ENCODE measurements around the gene NAB2. TPM values are rescaled to one million over a fixed set of nuclear protein-coding genes. Genes with fewer than 3 reads are reported as not detected.
A peak's percentile ranks its signal among the peaks of the same experiment; 100 is the strongest.

Gene NAB2
- total and polyA plus RNA-seq, 10 of the 15 experiments (the other 5 are each of a cell fraction or from before 2014, with no cell fraction given): 0.35 to 35.2 (median 15.3) TPM

DNA sequence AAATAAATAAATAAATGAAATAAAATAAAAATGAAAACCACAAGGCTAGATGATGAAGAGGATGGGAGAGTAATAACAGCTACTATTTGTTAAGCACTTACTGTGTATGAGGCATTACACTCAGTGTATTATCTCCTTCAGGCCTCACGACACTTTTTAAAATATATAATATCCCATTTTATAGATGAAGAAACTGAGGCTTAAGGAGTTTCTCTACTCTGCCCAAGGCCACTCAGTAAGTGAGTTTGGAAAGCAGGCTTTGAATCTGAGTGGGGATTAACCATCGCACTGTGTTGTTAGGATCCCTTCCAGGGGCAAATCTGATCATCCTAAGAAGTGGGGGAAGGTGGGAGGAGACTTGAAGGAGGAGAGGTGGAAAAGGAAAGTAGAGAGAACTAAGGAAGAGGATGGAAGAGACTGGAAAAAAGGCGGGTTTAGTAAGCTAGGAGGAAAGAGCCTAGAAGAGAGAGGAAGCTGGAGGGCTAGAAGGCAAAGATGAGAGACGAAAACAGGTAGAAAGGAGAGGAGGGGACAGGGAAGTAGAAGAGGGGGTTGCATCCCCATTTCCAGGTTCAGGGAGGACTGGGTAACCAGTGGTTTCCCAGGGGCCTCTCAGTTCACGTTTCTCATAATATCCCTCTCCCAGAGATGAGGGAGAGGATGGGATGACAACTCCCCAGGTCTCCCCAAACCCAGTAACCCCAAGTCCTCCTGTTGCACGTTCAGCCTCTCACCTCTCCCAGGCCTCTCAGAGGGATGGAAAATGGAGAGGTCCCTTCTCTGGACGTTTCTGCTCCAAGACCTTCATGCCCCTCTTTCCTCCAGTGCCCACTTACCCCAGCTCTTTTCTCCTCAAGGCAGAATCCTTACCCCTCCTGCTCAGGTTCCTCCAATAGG is 20.5 kb downstream of the NAB2 start:
- peaks cover 17 to 25% of the 10 kb centered on the region in 2 experiments for H3K36me3 ChIP-seq (ENCODE audit: control insufficient read depth in 2 of 2, insufficient read depth in 2 of 2, low read length in 1 of 2)
- ATAC-seq: no peak
- H3K4me1 ChIP-seq (ENCODE audit: control insufficient read depth, insufficient read depth, low read length): peaks cover 8% of the 10 kb centered on the region
- no peaks in the 10 kb centered on the region for H3K27me3 ChIP-seq (replicated peaks in 1 of 2; ENCODE audit: control insufficient read depth in 2 of 2, insufficient read depth in 2 of 2, low read length in 1 of 2)
- peak overlapping the region; percentile 96 for H3K9ac ChIP-seq (ENCODE audit: control insufficient read depth, insufficient read depth, low read length)
- no peak for TF ChIP-seq HSF1 (IDR thresholded peaks at IDR 0.05; ENCODE audit: low read depth, low read length)
- TF ChIP-seq CHD2 (IDR thresholded peaks at IDR 0.05; ENCODE audit: borderline replicate concordance, low read depth, low read length): no peak
- no peak for TF ChIP-seq POU2F2 (IDR thresholded peaks at IDR 0.05; ENCODE audit: borderline replicate concordance, low read depth, low read length)
- 0 out of 2 replicates have a peak, but pooled peaks have one; percentile 33 for TF ChIP-seq POLR2AphosphoS2 (IDR thresholded peaks at IDR 0.05; ENCODE audit: low read depth, low read length)
- no peak for TF ChIP-seq SIN3A (IDR thresholded peaks at IDR 0.05; ENCODE audit: low read depth, low read length)
- 36% methylated on average over 7 of the region's 7 CpGs for WGBS (ENCODE audit: insufficient coverage, insufficient replicate concordance, low lambda C conversion rate, missing lambda C conversion rate)
- ChIA-PET RAD21 (ENCODE audit: unreplicated experiment) (interaction anchor here (3.0 to 5.3 kb wide), 6 partner anchors 16 to 106 kb away, joined by 37 to 285 read pairs (median 65); partner anchors contain the start of genes NAB2 and NEMP1), SMC1A (ENCODE audit: uncharacterized antibody, unreplicated experiment) (interaction anchor here (1.0 to 8.6 kb wide), 7 partner anchors 13 to 45 kb away, joined by 3 to 246 read pairs (median 50); partner anchors contain the start of gene NEMP1), POLR2A (interaction anchor here (0.6 to 4.9 kb wide), 9 partner anchors 8 to 45 kb away, joined by 4 to 94 read pairs (median 35); partner anchors contain the start of genes NAB2 and NEMP1), CTCF (interaction anchor here (1.0 to 11.7 kb wide), 7 partner anchors 14 to 101 kb away, joined by 3 to 458 read pairs (median 57); partner anchors contain the start of genes NAB2, NEMP1 and ZBTB39)
- no peaks in the 10 kb centered on the region for H3K9me3 ChIP-seq (replicated peaks; ENCODE audit: control insufficient read depth, insufficient read depth, low read length)
- H3K79me2 ChIP-seq (ENCODE audit: control insufficient read depth, insufficient read depth, low read length): peaks cover 41% of the 10 kb centered on the region
- DNase-seq (ENCODE audit: low read depth, low spot score): no peak
- H3K4me3 ChIP-seq: peak overlapping the region; percentile 95
- peak overlapping the region; percentile 88 for H3K4me2 ChIP-seq (ENCODE audit: control insufficient read depth, insufficient read depth)
- H3K27ac ChIP-seq (ENCODE audit: control insufficient read depth, insufficient read depth): peak overlapping the region; percentile 97
- intact Hi-C loops (cut with micrococcal nuclease; ENCODE audit: unreplicated experiment): loop anchor here (5.0 kb wide), 2 partner anchors 267 to 357 kb away; partner anchors contain the start of gene PRIM1
- H4K20me1 ChIP-seq (ENCODE audit: control insufficient read depth, insufficient read depth): no peaks in the 10 kb centered on the region
- no peak overlapping the region for H2AFZ ChIP-seq (ENCODE audit: control insufficient read depth, low read depth, low read length)
- no peak for FAIRE-seq
- BruUV-seq (replicated peaks): no TSS peak
- in situ Hi-C loops (cut with MboI): loop anchor here (5.0 kb wide), 3 partner anchors 42 to 352 kb away; no protein-coding TSS in a partner anchor
